EL (cell line): ENCODE measurements around the gene NEUROG2.
"Not testable (repeated sequence)": the region's sequence is repeated elsewhere in the genome, so short reads cannot be mapped to it uniquely, and the experiment has no call there.

Experiments used
- DNase-seq: peaks from one replicate; pipeline ENCODE4 v3.0.0-alpha.2; 2016

The NEUROG2 gene

DNA sequence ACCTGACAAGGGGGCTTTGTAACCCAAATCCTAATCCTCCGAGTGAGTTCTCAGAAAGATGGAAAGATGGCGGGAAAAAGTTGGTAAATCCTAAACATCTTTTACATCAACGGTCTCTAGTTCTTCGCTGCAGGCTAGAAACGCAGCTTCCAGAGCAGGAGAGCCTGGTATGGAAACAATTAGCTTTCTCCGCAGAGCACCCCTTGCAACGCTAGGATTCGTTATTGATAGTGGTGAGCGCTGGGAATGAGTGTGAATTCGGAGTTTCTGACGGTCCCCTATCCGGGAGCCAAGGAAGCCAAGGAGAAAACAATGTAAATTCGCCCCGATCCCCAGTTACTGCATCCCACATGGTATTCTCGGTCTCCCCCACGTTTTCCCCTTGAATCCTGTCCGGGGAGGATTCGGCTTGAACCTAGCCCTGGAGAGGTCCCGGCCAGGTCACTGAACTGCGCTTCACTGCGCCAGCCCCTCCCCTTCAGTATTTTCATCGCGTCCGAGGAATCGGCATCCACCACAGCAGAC lies 4.7 kb upstream of the NEUROG2 start:
- DNase-seq: peak; percentile 26

DNA sequence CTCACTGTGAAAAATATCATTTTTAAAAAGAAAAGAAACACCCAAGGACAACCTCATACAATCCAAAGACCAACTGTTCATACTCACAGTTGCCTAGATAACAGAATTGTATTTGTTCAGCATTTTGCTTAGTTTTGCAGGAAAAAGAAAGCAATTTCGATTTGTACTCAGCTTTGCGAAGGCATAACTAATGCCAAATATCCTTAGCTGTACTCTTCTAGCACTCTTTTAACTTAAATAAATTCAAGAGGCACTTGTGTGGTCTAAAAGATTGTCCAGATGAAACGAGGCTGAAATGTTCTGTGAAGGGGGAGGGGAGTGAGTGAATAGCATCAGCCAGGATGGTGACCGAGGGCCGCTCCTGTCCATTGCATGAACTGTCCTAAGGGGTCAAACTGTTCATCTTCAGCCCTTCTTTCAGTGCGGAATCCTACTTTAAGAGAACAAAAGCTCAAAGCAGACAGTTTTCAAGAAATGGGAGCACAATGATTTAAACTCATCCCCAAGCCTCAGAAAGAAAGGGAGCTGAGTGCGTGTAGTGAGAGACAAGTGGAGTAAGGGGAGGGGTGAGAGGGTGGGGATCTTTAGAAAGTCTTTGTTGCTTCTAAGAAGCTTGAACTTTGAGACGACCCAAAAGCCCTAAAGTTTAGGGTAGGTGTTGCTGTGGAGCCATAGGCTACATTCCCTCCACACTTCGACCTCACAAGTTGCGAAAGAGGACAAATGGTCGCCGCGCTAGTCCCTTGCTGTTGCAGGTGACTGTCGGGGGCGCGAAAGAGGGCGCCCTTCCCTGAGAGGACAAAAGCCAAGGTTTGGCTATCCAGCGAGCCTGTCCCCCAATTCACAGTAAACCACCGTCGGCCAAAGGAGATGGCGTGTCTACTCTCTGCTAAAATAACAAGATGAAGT lies 4.0 kb upstream of the NEUROG2 start:
- no peak for DNase-seq

DNA sequence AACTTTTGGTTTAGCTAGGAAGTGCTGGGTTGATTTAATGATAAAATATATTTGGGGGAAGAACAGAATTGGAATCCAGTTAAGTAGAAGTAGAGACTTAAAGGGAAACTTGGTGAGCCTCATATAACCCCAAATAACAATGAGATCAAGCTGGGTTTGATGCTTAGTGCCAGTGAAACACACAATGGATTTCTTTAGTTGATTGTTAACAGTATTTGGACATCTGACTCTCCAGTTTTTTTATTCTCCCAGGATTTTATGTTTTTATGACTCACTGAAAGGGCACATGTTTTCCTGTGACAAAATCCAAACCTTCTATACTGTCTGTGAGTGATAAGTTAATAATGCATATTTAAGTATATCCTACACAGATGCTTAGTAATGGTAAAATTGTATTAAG lies 2.7 kb upstream of the NEUROG2 start:
- no peak for DNase-seq

DNA sequence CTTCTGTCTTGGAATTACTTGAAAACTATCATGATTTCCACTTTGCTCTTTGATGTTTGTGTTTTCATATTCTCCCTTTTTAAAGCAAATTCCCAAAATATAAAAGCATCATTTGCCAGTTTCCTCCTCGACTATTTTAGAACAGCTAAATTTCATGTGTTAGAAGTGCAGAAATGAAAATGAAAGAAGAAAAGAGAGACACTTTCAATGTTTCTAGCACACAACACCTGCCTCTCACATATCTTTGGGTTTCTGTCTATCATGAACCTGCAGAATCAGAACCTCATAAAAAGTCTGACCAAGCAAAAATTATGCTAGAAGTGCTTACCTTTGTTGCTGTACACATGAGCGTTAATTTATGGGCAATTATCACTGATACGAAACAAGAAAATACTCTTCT lies 1.9 kb upstream of the NEUROG2 start:
- DNase-seq: no peak

DNA sequence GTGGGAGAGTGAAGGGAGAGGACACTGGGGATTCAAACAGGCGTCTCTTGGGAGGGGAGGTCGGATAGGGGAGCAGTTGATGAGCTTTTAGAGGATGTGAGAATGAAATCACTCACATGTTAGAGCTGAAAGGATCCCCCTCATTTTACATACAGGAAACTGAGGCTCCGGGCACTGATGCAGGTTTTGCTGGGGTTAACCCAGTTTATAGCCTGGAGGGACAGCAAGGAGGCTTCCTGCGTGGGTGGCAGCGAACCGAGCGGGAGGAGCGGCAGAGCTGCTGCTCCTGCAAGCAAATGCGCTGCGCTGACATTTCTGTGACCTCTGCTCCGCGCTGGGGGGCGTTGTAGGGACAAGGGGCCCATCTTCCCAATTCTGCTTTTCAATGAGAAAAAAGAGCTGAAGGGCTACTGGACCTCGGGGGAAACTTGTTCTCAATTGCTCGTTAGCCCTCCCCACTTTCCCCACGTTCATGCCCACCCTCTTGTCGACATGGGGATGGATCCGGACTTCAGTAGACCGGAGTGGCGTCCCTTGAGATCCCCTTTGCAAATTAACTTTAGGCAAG lies 1.2 kb upstream of the NEUROG2 start:
- DNase-seq: no peak

DNA sequence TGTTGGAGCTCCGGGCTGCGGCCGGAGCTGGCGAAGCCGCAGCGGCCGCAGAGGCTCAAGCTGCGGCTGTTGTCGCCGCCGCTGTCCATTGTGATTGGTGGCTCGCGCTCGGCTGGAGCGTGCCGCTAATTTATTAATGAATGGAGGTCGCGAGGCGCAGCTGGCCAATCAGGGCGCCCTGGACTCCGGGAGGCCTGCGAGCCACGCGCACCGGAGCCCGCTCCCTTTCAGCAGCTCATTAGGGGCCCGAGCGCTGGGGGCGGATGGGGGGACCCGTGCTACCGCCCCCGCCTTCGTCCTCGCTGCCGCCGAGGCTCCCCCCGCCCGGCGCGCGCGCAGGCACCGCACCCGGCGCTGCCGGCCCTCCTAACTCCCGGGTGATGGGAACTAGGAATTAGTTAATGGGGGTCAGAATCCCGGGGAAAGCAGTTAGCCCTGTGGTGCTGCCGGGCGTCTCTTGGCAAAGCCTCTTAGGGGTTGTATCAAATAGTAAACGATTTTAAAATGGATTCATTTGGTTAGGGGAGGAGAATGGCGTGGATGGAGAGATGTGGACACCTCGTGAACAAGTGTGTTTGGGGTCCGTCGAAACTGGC lies 589 bp upstream of the NEUROG2 start:
- DNase-seq: no peak

DNA sequence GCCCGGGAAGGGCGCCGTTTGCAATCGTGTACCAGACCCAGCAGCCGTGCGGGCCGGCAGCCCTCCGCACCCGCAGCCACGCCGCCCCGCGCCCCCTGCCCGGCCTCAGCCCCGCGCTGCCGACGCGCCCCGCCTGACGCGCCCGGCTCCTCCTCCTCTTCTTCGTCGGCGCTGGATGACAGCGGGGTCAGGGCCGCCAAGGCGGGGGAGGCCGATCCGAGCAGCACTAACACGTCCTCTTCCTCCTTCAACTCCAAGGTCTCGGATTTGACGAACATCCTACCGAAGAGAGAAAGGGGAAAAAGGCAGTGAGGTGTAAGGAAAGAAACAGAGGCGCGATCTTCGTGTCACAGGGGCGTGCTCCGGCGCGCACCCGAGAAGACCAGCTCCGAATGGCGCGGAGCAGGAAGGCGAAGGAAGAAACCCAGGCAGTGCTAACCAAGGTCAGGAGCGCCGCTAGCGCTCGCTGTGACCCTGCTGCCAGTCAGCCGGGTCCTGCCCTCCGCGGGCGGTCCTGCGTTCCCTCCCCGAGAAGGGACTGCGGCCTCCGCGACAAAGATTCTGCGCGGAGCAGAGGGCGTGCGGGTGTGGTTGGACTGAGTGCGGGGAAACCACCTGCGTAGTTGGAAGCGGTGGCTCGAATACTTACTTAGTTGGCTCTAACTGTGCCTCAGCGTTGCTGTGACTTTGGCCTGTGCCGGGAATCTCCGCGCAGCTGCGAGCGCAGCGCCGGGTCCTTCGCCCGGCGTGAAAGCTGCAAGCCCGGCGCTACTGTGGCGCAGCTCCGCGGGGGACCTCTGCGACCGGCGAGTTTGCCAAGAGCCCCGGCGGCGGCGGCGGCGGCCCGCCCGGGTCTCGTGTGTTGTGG lies 548 bp downstream of the NEUROG2 start:
- peak; percentile 47 for DNase-seq

DNA sequence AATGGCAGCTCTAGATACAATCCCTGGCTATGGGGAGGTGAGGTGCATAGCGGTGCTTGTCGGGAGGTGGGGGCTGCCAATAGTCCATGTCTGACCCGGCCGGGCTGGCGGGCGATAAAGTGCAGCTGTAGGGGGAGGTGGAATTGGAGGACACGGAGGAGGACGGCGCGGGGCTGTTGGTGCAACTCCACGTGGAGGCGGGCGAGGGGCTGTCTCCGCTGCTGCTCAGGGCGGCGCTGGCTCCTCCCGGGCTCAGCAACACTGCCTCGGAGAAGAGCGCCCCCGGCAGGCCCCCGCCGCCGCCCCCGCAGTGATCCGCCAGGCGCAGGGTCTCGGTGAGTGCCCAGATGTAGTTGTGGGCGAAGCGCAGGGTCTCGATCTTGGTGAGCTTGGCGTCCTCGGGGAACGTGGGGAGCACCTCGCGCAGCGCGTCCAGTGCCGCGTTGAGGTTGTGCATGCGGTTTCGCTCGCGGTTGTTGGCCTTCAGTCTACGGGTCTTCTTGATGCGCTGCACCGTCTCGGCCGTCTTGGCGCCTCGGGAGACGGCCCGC lies 1.3 kb downstream of the NEUROG2 start:
- DNase-seq: peak; percentile 26

DNA sequence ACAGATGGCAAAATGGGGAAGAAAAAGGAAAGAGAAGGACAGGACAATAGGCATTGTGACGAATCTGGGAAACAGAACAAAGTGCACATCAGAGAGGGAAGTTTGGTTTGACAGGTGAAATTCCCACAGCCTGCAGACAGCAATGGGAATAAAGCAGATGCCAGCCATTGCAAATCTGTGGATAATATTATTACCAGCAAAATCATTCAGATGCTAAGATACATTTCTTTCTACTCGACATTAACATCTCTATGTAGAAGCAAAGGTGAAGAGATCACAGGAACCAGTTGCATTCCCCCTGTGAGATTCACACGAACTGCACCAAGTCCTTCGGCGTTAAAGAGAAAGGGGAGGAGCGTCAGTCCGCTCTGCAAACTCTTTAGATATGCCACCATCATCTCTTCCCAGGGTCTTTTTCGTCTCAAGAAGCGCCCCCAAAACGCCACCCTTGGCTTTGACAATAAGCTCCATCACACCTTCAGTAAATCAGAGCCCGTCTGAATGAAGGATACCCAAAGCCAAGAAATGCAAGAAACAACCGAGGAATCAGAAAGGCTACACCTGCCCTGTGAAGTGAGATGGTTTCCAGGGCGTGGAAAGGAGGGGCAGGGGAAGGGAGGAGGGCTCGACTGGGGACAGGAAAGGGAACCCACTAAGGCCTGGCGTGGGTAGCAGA lies 1.9 kb downstream of the NEUROG2 start:
- DNase-seq: no peak

DNA sequence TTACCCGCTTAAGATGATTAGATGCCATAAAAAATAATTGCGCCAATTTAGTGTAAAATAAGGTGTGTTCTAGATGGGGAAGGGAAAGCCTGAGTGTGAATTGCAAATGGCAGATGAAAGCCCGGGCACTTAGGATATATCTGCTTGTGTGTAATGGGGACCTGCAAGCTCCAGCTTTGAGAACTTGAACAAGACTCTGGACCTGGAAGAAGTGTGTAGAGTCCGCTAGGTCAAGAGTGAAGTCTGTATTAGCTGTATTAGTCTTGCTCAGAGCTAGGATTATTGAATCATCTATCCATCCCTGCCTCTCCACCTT lies 4.2 kb downstream of the NEUROG2 start:
- DNase-seq: no peak

DNA sequence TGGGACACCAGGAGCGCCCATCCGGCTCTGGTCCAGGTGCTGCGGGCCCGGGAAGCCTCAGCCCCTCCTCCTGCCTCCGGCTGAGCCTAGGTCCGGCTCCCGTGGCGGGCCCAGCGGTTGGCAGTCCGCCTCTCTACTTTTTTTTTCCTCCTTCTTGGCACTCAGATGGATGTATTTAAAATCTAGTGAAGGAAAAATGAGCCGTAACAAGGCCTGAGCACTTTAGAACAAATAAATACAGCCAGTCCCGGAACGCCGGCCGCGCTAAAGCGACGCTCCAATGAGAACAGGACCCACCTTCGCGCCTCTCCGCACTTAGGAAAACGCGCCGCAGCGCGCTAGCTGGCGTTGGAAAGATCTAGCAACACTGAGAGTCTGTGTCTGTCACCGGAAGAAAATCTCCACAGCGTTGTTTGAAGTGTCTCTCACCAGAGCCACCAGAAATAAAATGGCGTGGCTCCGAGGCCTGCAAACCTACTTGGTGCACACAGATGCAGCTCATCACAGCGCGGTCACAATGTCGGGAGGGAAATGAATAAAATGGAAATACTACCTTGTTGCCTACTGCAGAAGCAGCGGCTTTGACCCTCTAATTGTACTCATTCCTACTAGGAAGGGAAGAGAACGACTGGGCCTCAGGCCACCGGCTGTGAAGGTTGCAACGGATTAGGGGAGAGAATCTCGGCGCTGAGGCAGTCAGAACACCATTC lies 4.7 kb downstream of the NEUROG2 start:
- DNase-seq: no peak

DNA sequence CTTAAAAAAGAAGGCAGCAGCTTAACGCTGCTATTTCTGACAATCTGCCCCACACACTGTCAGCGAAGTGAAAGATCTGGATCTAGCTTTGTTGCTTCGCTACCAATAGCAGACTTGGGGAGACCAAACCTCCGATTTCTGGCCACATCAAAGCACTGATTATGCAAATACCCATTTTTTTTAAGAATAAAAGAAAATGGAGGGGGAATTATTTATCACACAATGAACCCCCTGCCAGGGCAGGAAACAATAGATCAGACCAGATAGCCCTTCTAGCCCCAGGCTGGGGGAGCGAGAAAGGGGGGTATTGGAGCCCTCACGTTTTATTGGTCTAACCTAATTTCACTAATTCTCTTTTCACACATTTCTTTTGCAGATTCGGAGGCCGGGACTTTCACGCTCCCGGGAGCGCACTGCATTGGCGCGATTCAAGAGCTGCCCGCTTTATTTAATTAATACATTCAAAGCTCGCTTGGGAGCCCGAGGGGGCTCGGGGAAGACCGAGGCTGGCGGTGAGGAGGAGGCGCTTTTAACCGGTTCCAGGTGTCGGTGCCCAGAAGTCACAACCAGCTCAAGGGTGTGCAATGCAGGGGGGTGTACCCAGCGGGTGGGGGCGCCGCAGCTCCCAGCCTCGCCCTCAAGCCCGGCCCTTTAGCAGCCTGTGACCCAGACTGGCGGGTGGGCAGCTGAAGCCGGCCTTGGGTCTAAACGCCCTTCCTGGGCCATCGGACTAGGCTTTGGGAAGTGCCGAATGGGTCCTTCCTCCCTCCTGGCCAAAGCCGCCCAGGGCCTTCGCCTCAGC lies 5.5 kb downstream of the NEUROG2 start:
- no peak for DNase-seq

DNA sequence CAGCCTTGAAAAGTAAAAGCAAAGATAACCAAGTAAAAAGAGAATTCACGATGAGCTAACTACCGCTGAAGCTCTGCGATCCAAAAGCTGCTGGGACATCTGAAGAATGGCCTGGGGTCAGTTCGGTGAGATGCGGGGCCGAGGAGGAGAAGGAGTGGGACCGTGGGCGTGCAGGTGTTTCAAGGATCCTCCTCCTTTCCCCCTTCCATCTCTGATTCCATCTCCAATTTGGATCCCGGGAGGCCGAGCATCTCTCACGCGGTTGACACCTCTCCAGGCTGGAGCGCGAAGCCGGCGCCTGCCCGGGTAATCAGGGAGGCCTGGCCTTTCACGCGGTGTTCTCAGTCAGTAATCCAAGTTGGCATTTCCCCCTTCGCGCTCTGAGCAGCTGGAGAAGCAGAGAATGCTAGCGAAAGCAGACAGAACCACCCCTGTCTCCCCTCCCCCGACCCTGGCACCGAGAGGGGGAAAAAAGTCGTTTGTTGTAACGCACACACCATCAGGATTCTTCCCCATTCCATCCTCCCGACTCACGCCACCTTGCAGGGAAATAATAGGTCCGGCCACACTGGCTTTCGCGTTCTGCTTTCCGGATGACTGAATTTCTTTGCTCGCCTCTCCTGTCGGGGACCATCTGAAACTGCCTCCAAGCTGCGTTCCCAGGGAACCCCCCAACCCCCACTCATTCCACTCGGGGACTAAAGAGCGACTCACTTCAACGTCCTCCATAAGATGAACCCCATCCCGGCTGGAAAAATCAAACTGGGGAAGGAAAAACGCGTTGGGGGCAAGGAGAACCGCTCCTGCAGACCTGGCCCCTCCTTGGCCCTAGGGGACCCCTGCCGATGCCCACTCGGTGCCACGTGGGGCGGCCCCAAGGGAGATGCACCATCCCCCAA lies 6.5 kb downstream of the NEUROG2 start:
- peak; percentile 45 for DNase-seq

DNA sequence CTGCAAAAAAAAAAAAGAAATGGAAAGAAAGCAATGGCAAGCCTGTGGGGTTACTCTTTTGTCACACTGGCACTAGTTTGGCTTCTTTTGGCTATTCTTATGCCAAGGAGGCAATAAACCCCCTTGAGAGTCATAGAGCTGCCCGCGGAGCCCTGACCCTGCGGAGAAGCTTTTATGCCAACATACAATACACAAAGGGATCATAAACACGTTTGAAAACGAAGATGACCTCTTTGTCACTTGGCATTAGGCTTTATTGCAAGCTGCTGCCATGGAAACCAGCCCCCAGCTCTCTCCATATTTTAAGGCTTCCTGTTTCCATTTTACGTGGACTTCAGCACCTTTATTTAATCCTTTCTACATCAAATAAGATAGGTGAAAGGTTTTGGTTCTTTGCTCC lies 7.6 kb downstream of the NEUROG2 start:
- no peak for DNase-seq

DNA sequence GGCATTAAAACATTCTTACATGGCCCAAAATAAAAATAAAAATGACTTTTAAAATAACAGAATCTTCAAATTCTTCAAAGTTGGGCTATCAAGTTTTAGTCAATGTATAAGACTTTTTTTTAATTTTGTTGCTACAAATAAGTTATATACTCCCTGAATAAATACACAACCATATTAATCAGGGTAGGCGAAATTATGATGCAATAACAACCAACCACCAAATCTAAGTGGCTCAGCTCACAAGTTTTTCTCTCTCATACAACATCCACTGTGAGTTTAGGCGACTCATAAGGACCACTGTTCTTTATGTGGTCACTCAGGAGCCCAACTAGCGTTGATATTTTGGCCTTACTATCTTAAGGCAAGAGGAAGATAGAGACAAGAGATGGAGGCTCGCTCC lies 11.2 kb downstream of the NEUROG2 start:
- DNase-seq: no peak

DNA sequence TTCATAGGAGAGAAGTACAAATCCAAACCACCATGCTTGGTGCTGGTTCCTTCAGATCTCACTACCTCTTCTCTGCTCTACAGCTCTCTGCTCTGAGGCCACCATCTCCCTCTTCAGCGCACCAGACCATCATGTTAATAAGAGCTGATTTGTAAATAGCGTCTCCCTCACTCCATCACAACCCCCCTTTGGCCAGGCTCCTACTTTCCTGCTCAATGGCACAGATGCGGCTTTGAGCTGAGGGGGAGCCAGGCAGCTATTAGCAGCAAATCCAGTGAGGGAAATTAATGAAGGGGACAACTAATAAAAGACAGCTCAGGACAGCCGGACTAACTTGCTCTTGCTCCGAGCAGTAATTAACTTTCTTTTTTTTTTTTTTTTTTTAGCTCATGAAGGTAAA lies 13.1 kb downstream of the NEUROG2 start:
- DNase-seq: no peak

DNA sequence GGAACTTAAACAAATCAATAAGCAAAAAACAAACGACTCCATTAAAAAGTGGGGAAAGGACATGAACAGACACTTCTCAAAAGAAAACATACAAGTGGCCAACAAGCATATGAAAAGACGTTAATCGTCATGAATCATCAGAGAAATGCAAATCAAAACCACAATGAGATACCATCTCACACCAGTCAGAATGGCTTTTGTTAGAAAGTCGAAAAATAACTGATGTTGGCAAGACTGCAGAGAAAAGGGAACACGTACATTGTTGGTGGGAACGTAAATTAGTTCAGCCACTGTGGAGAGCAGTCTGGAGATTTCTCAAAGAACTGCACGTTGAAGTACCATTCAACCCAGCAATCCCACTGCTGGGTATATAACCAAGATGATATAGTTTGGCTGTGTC lies 23.7 kb downstream of the NEUROG2 start:
- no peak for DNase-seq

DNA sequence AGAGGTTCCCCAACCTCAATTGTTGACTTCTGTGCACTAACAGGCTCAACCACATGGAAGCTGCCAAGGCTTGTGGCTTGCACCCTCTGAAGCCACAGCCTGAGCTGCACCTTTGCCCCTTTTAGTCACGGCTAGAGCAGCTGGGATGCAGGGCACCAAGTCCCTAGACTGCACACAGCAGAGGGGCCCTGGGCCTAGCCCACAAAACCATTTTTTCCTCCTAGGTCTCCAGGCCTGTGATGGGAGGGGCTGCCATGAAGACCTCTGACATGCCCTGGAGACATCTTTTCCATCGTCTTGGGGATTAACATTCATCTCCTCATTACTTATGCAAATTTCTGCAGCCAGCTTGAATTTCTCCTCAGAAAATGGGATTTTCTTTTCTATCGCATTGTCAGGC lies 25.2 kb downstream of the NEUROG2 start:
- DNase-seq: not testable (repeated sequence)

DNA sequence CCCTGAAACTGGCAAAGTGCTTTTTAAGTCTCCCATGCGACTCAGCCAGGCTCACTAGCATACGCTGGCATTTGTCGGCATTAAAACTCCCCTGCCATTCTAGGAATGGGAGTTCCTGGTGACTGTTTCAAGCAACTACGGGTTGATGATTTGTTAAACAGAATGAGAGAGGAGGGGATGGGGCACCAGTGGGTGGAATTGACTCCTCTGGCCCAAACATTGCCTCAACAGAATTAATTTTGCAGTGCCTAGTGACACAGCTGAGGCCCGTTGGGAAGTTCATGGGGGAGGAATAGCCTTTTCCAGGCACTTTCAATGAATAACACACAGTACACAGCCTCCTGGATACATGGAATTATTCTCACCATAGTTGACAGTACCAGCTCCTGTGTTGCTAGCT lies 30.1 kb downstream of the NEUROG2 start:
- DNase-seq: no peak

DNA sequence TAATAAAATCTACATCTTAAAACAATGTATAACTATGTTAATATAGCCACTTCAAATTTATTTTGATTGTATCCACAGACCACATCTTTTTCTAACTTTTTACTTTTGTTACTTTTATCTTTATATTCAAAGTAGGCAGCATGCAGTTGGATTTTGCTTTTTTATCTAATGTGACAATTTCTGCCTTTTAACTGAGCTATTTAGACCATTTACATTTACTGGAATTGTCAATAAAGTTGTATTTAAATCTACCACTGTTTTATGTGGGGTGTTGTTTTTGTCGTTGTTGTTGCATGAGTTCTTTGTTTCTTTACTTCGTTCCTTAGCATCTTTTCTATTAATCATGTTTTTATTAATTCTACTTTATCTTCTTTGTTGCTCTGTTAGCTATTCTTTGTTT lies 42.0 kb downstream of the NEUROG2 start:
- DNase-seq: no peak
